ENCODE results near the gene NRP1. TPM values are rescaled to one million over a fixed set of nuclear protein-coding genes. Genes with fewer than 3 reads are reported as not detected.

Gene NRP1
- total and polyA plus RNA-seq, 2 donors (not counting 3 experiments of a cell fraction or from before 2014, with no cell fraction given): 122 to 306 TPM

DNA sequence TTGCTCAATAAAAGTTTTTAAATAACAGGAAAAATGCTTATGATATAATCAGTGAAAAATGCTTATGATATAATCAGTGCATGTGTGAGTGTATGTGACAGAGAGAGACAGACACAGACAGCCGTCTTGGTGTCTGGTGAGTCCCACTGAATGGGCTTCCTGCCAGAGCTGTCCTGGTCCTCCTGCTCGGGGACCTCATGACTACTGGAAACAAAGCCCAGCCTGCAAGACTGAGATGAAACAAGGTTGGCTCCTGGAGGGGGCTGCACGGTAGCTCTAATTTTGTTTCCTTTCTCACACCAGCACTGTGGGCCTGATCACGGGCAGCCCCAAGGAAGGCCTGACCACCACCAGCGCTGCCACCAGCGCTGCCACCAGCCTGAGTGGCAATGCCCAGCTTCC is 57.3 kb downstream of the NRP1 start:
- peak; percentile 68 for DNase-seq (ENCODE audit: low read depth, low spot score)

More for the DNA sequence above, 57.3 kb downstream of the NRP1 start:
- peaks cover 50% of the 10 kb centered on the region for H3K4me1 ChIP-seq (ENCODE audit: control insufficient read depth, extremely low read depth, insufficient read depth, low read length)
- no peak for TF ChIP-seq POLR2AphosphoS5 (IDR thresholded peaks at IDR 0.05; ENCODE audit: insufficient read depth, low read depth, low read length)
- no peak for TF ChIP-seq POLR2A (IDR thresholded peaks at IDR 0.05; ENCODE audit: low read depth, low read length)
- TF ChIP-seq, protein P1, sequence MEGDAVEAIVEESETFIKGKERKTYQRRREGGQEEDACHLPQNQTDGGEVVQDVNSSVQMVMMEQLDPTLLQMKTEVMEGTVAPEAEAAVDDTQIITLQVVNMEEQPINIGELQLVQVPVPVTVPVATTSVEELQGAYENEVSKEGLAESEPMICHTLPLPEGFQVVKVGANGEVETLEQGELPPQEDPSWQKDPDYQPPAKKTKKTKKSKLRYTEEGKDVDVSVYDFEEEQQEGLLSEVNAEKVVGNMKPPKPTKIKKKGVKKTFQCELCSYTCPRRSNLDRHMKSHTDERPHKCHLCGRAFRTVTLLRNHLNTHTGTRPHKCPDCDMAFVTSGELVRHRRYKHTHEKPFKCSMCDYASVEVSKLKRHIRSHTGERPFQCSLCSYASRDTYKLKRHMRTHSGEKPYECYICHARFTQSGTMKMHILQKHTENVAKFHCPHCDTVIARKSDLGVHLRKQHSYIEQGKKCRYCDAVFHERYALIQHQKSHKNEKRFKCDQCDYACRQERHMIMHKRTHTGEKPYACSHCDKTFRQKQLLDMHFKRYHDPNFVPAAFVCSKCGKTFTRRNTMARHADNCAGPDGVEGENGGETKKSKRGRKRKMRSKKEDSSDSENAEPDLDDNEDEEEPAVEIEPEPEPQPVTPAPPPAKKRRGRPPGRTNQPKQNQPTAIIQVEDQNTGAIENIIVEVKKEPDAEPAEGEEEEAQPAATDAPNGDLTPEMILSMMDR (IDR thresholded peaks at IDR 0.05; ENCODE audit: extremely low read depth in 1 of 2, insufficient read depth in 1 of 2, low read depth in 1 of 2, low read length in 2 of 2): no peak
- TF ChIP-seq, protein P2, sequence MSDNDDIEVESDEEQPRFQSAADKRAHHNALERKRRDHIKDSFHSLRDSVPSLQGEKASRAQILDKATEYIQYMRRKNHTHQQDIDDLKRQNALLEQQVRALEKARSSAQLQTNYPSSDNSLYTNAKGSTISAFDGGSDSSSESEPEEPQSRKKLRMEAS (IDR thresholded peaks at IDR 0.05; ENCODE audit: insufficient read depth, insufficient read length): no peak
- no peak for TF ChIP-seq JUN (IDR thresholded peaks at IDR 0.05; ENCODE audit: borderline replicate concordance, insufficient read depth, insufficient read length, low read depth)
- TF ChIP-seq MYC (IDR thresholded peaks at IDR 0.05; ENCODE audit: low read depth, low read length): no peak
- no peak for TF ChIP-seq GATA2 (IDR thresholded peaks at IDR 0.05; ENCODE audit: insufficient read depth, insufficient read length, low read depth, low read length)
- no peak for TF ChIP-seq FOS (IDR thresholded peaks at IDR 0.05; ENCODE audit: borderline replicate concordance, insufficient read depth, low read length)
- no peak for TF ChIP-seq EZH2 (IDR thresholded peaks at IDR 0.05; ENCODE audit: borderline replicate concordance, low read depth, low read length, severe bottlenecking)
- H3K27ac ChIP-seq (ENCODE audit: insufficient read depth, low read depth, low read length): peak overlapping the region; percentile 73
- H3K9me3 ChIP-seq (replicated peaks; ENCODE audit: control insufficient read depth, insufficient read depth, low read length): no peaks in the 10 kb centered on the region
- no peak overlapping the region for H3K4me3 ChIP-seq (replicated peaks in 1 of 3; ENCODE audit: insufficient read depth in 1 of 3, low read depth in 1 of 3, low read length in 3 of 3)
- H3K9me1 ChIP-seq (replicated peaks; ENCODE audit: control insufficient read depth, extremely low read depth, insufficient read depth, low read length): no peaks in the 10 kb centered on the region
- H3K36me3 ChIP-seq (ENCODE audit: control insufficient read depth in 2 of 2, extremely low read depth in 1 of 2, insufficient read depth in 2 of 2, low read length in 2 of 2): peaks cover 4 to 9% of the 10 kb centered on the region in 2 experiments
- peaks cover 84% of the 10 kb centered on the region for H3K79me2 ChIP-seq (ENCODE audit: control insufficient read depth, insufficient read depth, low read length)
- intact Hi-C loops (cut with micrococcal nuclease): no loop called here
- no peak overlapping the region for H2AFZ ChIP-seq (ENCODE audit: low read depth, low read length)
- H4K20me1 ChIP-seq (replicated peaks; ENCODE audit: control insufficient read depth, extremely low read depth, insufficient read depth, low read length): no peaks in the 10 kb centered on the region
- BruUV-seq (replicated peaks): no TSS peak
- no peak overlapping the region for H3K4me2 ChIP-seq (ENCODE audit: insufficient read depth, low read length)
- H3K9ac ChIP-seq (replicated peaks; ENCODE audit: extremely low read depth, insufficient read depth, low read length): peak overlapping the region; percentile 40
- FAIRE-seq: peak; percentile 67
- CTCF ChIA-PET: interaction anchor here (0.6 to 1.5 kb wide), 4 partner anchors 12 to 537 kb away, joined by 3 to 4 read pairs (median 4); no protein-coding TSS in a partner anchor
- POLR2A ChIA-PET: interaction anchor here (0.9 kb wide), 1 partner anchor 14 kb away, joined by 3 read pairs; no protein-coding TSS in a partner anchor
- no peaks in the 10 kb centered on the region for H3K27me3 ChIP-seq (ENCODE audit: control insufficient read depth in 2 of 2, insufficient read depth in 2 of 2, low read length in 2 of 2)
- dilution Hi-C loops (cut with MboI; ENCODE audit: extremely low pct_ligation_motif_present, low sequenced_read_pairs): no loop called here

All from endothelial cell of umbilical vein (primary cell).